Caco-2 (cell line): ENCODE measurements around the gene CATSPERD. TPM values are rescaled to one million over a fixed set of nuclear protein-coding genes. Genes with fewer than 3 reads are reported as not detected.

ENCODE experiments used
- BruUV-seq: library from RNA; stranded (reverse); fragments of 400-500 nt; replicated peaks from 2 replicates; lab custom pipeline; 2021; lab: Mats Ljungman, UMichigan
- CTCF ChIA-PET: fragments of 300-600 bp; sonication (Branson Sonifier 250); formaldehyde crosslinking; loops from one replicate; lab custom pipeline; 2022; ENCODE audit warnings: antibody characterized with exemption; lab: Charles Lee
- POLR2A ChIA-PET: fragments of 300-600 bp; sonication (Branson Sonifier 250); formaldehyde crosslinking; loops from one replicate; lab custom pipeline; 2022; ENCODE audit warnings: antibody characterized with exemption; lab: Charles Lee
- DNase-seq, 2 experiments: peaks; one replicate each; pipeline versions ENCODE4 v3.0.0 to v3.0.0-alpha.2; 2020 to 2022
- H3K27me3 ChIP-seq: replicated peaks from 2 replicates; pipeline ENCODE4 v1.6.0; 2011; ENCODE audit warnings: low read length; ENCODE audit not compliant: control insufficient read depth, insufficient read depth
- H3K36me3 ChIP-seq: 2 replicates; pipeline ENCODE4 v1.5.1; 2011; ENCODE audit warnings: low read length; ENCODE audit not compliant: control insufficient read depth, insufficient read depth
- H3K4me1 ChIP-seq: fragments of 250-450 bp; sonication (Bioruptor Pico); 2 replicates; pipeline ENCODE4 v1.5.1; 2020; ENCODE audit warnings: mild to moderate bottlenecking
- H3K4me3 ChIP-seq: 2 replicates; pipeline ENCODE4 v1.5.1; 2011; ENCODE audit warnings: low read depth, mild to moderate bottlenecking, control low read depth, low read length
- H3K9me3 ChIP-seq: fragments of 250-450 bp; sonication (Bioruptor Pico); 2 replicates; pipeline ENCODE4 v1.5.1; 2020; ENCODE audit warnings: mild to moderate bottlenecking, moderate library complexity
- H3K27ac Mint-ChIP-seq: one replicate; pipeline ENCODE4 v1.8.0; 2022; ENCODE audit warnings: mixed read lengths; ENCODE audit not compliant: unreplicated experiment
- H3K27me3 Mint-ChIP-seq: one replicate; pipeline ENCODE4 v1.8.0; 2022; ENCODE audit warnings: mixed read lengths; ENCODE audit not compliant: insufficient read depth, unreplicated experiment
- H3K36me3 Mint-ChIP-seq: one replicate; pipeline ENCODE4 v1.8.0; 2022; ENCODE audit warnings: mild to moderate bottlenecking, mixed read lengths; ENCODE audit not compliant: insufficient read depth, unreplicated experiment
- H3K4me1 Mint-ChIP-seq: one replicate; pipeline ENCODE4 v1.8.0; 2022; ENCODE audit warnings: low read depth, mixed read lengths; ENCODE audit not compliant: unreplicated experiment
- H3K4me3 Mint-ChIP-seq: one replicate; pipeline ENCODE4 v1.8.0; 2022; ENCODE audit warnings: mild to moderate bottlenecking, moderate library complexity, mixed read lengths; ENCODE audit not compliant: unreplicated experiment
- H3K9me3 Mint-ChIP-seq: one replicate; pipeline ENCODE4 v1.8.0; 2022; ENCODE audit warnings: mixed read lengths; ENCODE audit not compliant: unreplicated experiment
- CTCF ChIP-seq, 2 experiments: fragments of 200-600 bp in 1 of 2; IDR thresholded peaks; 1 replicate in 1 of 2; 2 replicates in 1 of 2; pipeline versions ENCODE4 v1.5.1 to v1.8.0; 2011 to 2022; ENCODE audit warnings: antibody characterized with exemption in 1 of 2, control low read depth in 1 of 2, inconsistent platforms in 1 of 2, low read depth in 1 of 2, low read length in 1 of 2, mild to moderate bottlenecking in 1 of 2, moderate library complexity in 1 of 2; ENCODE audit not compliant: insufficient read depth in 1 of 2, severe bottlenecking in 1 of 2, unreplicated experiment in 1 of 2
- intact Hi-C: fragments of 100-400 bp; cut with micrococcal nuclease; formaldehyde crosslinking; loops from one replicate; pipeline ENCODE4 v1.10.0; 2022; ENCODE audit not compliant: unreplicated experiment
- total RNA-seq: library from RNA; stranded (reverse); gene quantifications from 2 replicates; pipeline ENCODE4 v1.2.3, GENCODE V29; 2022

Gene CATSPERD
- total RNA-seq, 1 experiment from 2014 or later = not detected

DNA sequence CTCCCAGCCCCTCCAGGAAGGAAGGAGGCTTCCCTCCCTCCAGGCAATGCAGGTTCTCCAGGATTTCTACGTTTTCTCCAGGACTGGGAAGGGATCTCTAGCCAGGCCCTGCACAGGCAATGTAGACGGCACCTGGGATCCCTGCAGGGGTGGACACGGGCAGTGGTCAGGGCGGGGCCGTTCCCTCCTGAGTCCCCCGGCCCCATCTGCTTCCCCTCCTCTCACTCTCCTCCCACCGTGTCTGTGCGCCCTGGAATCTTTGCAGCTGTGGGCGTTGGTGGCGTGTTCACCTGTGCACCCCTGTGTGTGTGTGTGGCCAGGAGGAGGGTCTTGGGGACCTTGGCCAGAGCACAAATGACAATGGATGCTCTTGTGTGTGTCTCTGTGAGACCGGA lies 94.4 kb downstream of the CATSPERD start:
- no peak for DNase-seq
- Mint-ChIP-seq H3K4me1 (no peaks in the 10 kb centered on the region), H3K4me3 (no peak overlapping the region), H3K9me3 (no peaks in the 10 kb centered on the region), H3K36me3 (no peaks in the 10 kb centered on the region), H3K27ac (no peak overlapping the region), H3K27me3 (no peaks in the 10 kb centered on the region)
- no peaks in the 10 kb centered on the region for H3K9me3 ChIP-seq
- H3K27me3 ChIP-seq = no peaks in the 10 kb centered on the region
- no TSS peak for BruUV-seq
- intact Hi-C loops = no loop called here
- ChIA-PET POLR2A (no interaction called here), CTCF (interaction anchor here (1.2 kb wide), 1 partner anchor 11 kb away, joined by 3 read pairs; no protein-coding TSS in a partner anchor)
- H3K4me3 ChIP-seq = no peak overlapping the region
- H3K4me1 ChIP-seq = no peaks in the 10 kb centered on the region
- no peak for TF ChIP-seq CTCF (IDR thresholded peaks at IDR 0.05; ENCODE audit: insufficient read depth in 1 of 2, low read depth in 1 of 2, low read length in 1 of 2, severe bottlenecking in 1 of 2, unreplicated experiment in 1 of 2)
- H3K36me3 ChIP-seq = no peaks in the 10 kb centered on the region

- ChIA-PET POLR2A (no interaction called here), CTCF (no interaction called here)
- no peak for DNase-seq
- Histone ChIP-seq H3K9me3 (no peaks in the 10 kb centered on the region), H3K27me3 (no peaks in the 10 kb centered on the region), H3K36me3 (no peaks in the 10 kb centered on the region), H3K4me1 (no peaks in the 10 kb centered on the region), H3K4me3 (no peak overlapping the region)
- Mint-ChIP-seq H3K4me1 (no peaks in the 10 kb centered on the region), H3K36me3 (no peaks in the 10 kb centered on the region), H3K9me3 (no peaks in the 10 kb centered on the region), H3K27me3 (no peaks in the 10 kb centered on the region), H3K4me3 (no peak overlapping the region), H3K27ac (no peak overlapping the region)
- intact Hi-C loops = no loop called here
- BruUV-seq = no TSS peak
- TF ChIP-seq CTCF (IDR thresholded peaks at IDR 0.05; ENCODE audit: insufficient read depth in 1 of 2, low read depth in 1 of 2, low read length in 1 of 2, severe bottlenecking in 1 of 2, unreplicated experiment in 1 of 2) = no peak
Observed at GRCh38 chr19:5817218-5817617, 96.8 kb downstream of the CATSPERD start.

DNA sequence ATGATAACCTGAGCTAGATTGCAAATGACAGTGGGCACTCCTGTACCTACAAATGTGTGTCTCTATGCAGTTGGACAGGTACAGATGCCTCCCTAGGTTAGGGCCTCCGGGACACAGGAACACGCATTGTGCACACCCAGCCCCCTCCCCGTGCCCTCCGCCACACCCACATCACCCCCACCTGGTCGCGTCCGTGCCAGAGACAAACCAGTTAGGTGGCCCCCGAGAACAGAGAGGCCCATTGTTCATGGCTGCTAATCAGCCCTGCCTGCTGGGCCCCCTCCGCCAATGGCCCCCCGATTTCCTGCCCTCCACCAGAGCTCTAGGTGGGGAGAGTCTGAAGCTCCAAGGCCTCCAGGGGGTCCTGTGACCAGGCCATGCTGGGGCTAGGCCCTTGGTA lies 98.2 kb downstream of the CATSPERD start:
- H3K4me1 Mint-ChIP-seq = no peaks in the 10 kb centered on the region
- no peak for DNase-seq
- POLR2A ChIA-PET = no interaction called here
- no peaks in the 10 kb centered on the region for H3K36me3 Mint-ChIP-seq
- no TSS peak for BruUV-seq
- CTCF ChIA-PET = no interaction called here
- no peak for TF ChIP-seq CTCF (IDR thresholded peaks at IDR 0.05; ENCODE audit: insufficient read depth in 1 of 2, low read depth in 1 of 2, low read length in 1 of 2, severe bottlenecking in 1 of 2, unreplicated experiment in 1 of 2)
- no peaks in the 10 kb centered on the region for H3K27me3 ChIP-seq
- intact Hi-C loops = no loop called here
- H3K9me3 ChIP-seq = no peaks in the 10 kb centered on the region
- no peak overlapping the region for H3K4me3 Mint-ChIP-seq
- no peaks in the 10 kb centered on the region for H3K27me3 Mint-ChIP-seq
- H3K9me3 Mint-ChIP-seq = no peaks in the 10 kb centered on the region
- no peak overlapping the region for H3K27ac Mint-ChIP-seq
- H3K4me1 ChIP-seq = no peaks in the 10 kb centered on the region
- H3K36me3 ChIP-seq = no peaks in the 10 kb centered on the region
- no peak overlapping the region for H3K4me3 ChIP-seq
